GM12864 (cell line): ENCODE measurements around the gene SEPTIN6.
"Not testable (repeated sequence)": the region's sequence is repeated elsewhere in the genome, so short reads cannot be mapped to it uniquely, and the experiment has no call there.

Experiments
- DNase-seq: peaks from one replicate; pipeline ENCODE4 v3.0.0-alpha.2; 2011; ENCODE audit warnings: low read depth
- H3K4me3 ChIP-seq: 2 replicates; pipeline ENCODE4 v1.5.1; 2011; ENCODE audit warnings: mild to moderate bottlenecking, low read depth, low read length, control low read depth
- CTCF ChIP-seq: IDR thresholded peaks from 2 replicates; pipeline ENCODE4 v1.5.1; 2011; ENCODE audit warnings: low read depth, mild to moderate bottlenecking, moderate library complexity, low read length, control low read depth, inconsistent platforms; ENCODE audit errors: missing control alignments

SEPTIN6 gene

GRCh38 chrX:119669424-119670037 is 23.4 kb downstream of the SEPTIN6 start:
- no peak for TF ChIP-seq CTCF

DNA sequence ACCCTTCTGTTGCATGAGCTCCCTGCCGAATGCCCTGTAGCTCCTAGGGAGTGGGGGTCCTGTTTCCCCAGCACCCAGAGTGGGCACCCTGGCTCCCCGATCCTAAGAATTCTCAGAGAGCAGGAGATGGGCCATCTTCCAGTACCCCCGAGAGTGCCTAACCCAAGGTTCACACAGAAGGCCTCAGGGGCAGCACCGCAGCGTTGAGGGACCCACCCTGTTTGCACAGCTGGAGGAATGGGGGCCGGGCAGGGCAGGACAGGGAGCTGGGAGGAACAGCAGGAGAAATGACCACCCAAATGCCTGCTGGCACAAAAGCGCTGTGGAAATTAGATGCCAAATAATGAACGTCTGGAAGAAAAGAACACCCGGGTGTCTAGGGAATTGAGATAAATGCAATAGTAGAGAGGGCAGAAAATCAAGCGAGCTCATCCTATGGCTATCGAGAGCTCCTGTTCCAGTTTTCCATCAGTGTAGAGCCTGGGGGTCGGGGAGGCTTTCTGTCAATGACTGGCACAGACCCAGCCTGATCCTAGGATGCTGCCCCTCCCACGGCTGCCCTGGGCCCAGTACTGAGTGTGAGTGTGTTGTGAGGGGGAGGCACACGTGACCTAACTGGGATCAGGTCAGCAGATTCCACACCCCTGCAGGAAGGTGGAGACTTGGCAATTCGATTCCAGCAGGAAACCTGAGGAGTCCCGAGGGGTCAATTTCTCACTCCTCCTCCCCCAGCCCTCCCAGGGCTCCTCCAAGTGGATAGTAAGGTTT is 25.7 kb downstream of the SEPTIN6 start:
- no peak for TF ChIP-seq CTCF
- H3K4me3 ChIP-seq = no peak overlapping the region
- no peak for DNase-seq

More at GRCh38 chrX:119669424-119670037, 23.4 kb downstream of the SEPTIN6 start:
- H3K4me3 ChIP-seq = no peak overlapping the region
- no peak for DNase-seq

DNA sequence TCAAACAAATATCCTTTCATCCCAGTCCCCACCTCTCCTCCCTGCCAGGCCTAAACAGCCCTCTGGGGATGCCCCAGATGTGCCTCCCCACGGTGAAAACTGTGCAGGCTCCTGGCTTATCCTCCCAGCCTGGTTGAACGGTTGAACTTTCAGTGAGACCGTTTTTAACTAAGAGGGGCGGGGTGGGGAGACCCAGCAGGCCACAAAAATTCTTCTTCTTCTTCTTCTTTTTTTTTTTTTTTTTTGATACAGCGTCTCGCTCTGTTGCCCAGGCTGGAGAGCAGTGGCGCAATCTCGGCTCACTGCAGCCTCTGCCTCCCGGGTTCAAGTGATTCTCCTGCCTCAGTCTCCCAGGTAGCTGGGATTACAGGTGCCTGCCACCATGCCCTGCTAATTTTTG is 28.1 kb downstream of the SEPTIN6 start:
- not testable (repeated sequence) for DNase-seq, H3K4me3 ChIP-seq

DNA sequence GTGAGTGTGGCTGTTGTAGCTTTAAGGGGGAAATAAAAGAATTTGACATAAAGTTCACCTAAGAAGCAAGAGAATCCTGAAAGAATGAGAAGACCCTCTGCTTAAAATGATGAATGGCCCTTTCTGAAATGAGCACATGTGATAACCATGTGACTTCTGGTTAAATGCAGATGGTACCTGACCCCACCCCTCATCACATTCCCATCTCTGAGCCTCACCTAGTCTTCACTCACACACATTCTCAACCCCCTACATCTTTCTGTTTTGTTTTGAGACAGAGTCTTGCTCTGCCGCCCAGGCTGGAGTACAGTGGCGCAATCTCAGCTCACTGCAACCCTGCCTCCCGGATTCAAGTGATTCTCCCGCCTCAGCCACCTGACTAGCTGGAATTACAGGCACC is 31.5 kb downstream of the SEPTIN6 start:
- H3K4me3 ChIP-seq = no peak overlapping the region
- TF ChIP-seq CTCF = no peak
- no peak for DNase-seq

- no peak overlapping the region for H3K4me3 ChIP-seq
- TF ChIP-seq CTCF = no peak
- no peak for DNase-seq
Observed at GRCh38 chrX:119659522-119659921, 33.4 kb downstream of the SEPTIN6 start.

DNA sequence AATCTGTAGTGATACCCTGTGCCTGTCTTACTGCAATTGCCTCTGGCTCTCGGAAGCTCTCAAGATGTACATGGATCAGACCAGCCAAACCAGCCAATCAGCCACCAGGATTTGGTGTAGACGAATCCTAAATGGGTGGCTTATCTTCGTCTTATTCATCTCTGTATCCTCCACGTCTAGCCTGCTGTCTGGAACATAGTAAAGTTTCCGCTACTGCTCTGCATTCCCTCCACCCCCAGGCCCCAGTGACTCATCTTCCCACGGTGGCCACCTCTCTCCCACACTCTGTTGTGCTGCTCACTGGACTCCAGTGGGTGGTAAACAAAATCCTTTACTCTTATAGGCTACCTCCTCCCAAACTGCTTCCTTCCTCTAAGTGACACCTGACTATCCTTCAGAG is 37.8 kb downstream of the SEPTIN6 start:
- TF ChIP-seq CTCF = no peak
- no peak for DNase-seq
- no peak overlapping the region for H3K4me3 ChIP-seq

GRCh38 chrX:119654112-119654531 is 38.8 kb downstream of the SEPTIN6 start:
- DNase-seq = no peak
- no peak overlapping the region for H3K4me3 ChIP-seq
- TF ChIP-seq CTCF = no peak
